H54 (cell line): Measurements from ENCODE around the gene HECTD2.

Experiments
- DNase-seq: peaks from one replicate; pipeline ENCODE4 v3.0.0; 2011; ENCODE audit warnings: low spot score, mixed read lengths; ENCODE audit not compliant: insufficient read length
- FAIRE-seq: peaks from 3 replicates; lab custom pipeline; 2011; peaks lifted over from hg19 to GRCh38; lab: Jason Lieb, UNC
- POLR2A ChIP-seq: IDR thresholded peaks from 2 replicates; pipeline ENCODE4 v1.6.1; 2011; ENCODE audit warnings: low read depth, mild to moderate bottlenecking, low read length

HECTD2 gene

DNA sequence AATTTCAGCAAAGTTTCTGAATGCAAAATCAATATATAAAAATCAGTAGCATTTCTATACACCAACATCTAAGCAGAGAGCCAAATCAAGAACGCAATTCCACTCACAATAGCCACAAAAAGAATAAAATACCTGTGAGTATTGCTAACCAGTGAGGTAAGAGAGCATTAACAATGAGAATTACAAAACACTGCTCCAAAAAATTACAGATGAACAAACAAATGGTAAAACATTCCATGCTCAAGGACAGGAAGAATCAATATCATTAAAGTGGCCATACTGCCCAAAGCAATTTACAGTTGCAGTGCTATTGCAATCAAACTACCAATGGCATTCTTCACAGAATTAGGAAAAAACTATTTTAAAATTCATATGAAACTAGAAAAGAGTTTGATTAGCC is 61.5 kb downstream of the HECTD2 start:
- no peak for TF ChIP-seq POLR2A
- FAIRE-seq (no peak), DNase-seq (no peak)

DNA sequence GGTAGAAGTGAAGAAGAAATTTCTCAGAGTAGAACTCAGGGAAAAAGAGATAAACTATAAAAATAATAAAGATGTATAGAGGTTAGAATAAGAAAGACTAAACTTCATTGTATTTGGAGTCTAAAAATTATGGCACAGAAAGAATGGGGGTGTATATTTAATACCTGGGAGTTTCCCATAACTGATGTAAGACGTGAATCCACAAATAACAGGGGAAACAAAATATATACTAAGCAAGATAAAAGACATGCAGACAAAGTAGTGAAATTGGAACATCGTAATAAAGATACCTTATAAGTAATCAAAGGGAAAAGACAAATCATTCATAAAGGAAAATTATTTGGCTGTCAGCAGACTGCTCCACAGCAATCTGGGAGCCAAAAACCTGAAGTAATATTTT is 62.8 kb downstream of the HECTD2 start:
- TF ChIP-seq POLR2A, result no peak
- FAIRE-seq, result no peak
- no peak for DNase-seq

DNA sequence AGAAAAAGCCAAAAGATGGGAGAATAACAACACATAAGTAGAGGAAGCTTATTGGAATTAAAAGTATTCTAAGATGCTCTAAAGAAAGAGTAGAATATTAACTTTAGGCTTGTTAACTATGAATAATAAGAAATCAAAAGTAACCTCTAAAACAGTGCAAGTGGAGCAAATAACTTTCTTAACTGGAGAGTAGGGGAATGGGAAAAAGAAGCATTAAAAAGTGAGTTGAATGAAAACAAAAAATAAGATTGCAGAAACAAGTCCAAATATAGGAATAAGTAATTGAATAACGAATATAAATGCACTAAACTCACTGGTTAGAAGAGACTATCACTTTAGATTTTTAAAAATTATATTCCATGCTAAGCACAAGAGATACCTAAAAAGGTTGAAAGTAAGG is 63.9 kb downstream of the HECTD2 start:
- DNase-seq (no peak), FAIRE-seq (no peak)
- TF ChIP-seq POLR2A, result no peak

DNA sequence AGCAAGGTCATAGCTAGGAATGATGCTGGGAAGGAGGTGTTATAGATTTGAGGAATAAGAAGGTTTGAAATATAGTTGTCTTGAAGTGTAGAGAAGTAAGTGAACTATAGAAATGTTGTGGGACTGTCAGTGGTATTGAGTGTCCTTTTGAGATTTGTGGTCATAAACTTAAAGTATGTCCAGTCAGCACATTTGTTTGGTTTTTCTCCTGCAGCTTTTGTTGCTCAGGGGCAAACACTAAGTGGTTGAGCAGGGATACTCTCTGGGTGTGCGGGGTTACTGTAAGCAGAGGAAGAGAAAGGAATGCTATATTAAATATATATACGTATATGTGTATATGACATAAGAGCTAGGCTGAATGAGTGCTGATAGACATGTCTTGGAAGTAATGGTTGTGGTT is 67.1 kb downstream of the HECTD2 start:
- FAIRE-seq (peak; percentile 43), DNase-seq (no peak)
- TF ChIP-seq POLR2A, result no peak

DNA sequence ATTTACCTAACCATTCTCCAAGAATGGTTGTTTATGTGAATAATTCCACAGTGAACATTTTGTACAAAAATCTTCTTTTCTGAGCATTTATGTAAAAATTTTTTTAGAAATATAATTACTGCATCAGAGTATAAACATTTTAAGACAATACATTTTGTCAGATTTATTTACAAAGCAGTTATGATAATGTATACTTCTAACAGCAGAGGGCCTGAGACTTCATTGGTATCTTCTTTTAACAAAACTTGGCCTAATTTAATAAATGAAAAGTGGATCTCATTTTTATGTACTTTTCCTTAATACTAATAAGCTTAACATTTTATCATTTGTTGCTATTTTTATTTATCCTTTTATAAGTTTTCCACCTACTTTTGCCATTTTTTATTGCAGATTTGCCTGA is 69.4 kb downstream of the HECTD2 start:
- FAIRE-seq, result no peak
- TF ChIP-seq POLR2A, result no peak
- DNase-seq, result no peak

GRCh38 chr10:91487911-91488582 is 77.9 kb downstream of the HECTD2 start:
- FAIRE-seq, result peak; percentile 36
- no peak for DNase-seq
- no peak for TF ChIP-seq POLR2A

DNA sequence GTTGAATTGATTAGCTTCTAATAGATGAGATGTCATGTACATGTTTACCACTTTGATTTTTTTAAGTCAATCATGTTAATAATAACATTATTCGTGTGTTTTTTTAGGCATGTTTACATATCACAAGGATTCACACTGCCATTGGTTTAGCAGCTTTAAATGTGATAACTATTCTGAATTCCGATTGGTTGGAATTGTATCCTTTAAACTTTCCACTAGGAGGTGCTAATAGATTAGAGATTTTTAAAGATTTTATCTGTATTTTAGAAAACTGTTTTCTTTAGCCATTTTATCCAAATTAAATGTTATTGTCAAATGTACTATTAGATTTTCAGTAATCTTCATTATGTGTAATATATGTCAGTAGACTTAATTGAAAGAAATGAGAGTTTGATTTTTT is 83.2 kb downstream of the HECTD2 start:
- peak; percentile 97 for FAIRE-seq
- DNase-seq, result peak; percentile 23
- no peak for TF ChIP-seq POLR2A

- no peak for FAIRE-seq
- DNase-seq, result no peak
- no peak for TF ChIP-seq POLR2A
Observed at GRCh38 chr10:91495402-91495801, 85.3 kb downstream of the HECTD2 start.

DNA sequence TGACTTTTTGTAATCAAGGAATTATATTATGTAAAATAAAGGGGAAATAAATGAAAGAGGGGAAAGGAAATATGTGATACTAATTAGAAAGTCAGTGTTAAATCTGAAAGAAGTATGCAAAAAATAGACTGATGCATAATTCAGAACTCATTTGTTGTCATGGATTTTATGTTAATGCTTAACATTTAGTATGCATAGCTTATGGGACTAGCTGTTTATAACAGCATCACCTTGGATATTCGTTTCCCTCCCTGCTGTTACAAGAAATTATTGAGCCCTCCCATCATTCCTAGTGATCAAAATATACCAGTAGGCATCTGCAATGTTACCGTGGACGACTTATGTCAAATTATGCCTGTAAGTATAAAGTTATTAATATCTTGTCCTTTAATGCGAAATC is 85.9 kb downstream of the HECTD2 start:
- TF ChIP-seq POLR2A, result no peak
- FAIRE-seq (peak; percentile 68), DNase-seq (no peak)

DNA sequence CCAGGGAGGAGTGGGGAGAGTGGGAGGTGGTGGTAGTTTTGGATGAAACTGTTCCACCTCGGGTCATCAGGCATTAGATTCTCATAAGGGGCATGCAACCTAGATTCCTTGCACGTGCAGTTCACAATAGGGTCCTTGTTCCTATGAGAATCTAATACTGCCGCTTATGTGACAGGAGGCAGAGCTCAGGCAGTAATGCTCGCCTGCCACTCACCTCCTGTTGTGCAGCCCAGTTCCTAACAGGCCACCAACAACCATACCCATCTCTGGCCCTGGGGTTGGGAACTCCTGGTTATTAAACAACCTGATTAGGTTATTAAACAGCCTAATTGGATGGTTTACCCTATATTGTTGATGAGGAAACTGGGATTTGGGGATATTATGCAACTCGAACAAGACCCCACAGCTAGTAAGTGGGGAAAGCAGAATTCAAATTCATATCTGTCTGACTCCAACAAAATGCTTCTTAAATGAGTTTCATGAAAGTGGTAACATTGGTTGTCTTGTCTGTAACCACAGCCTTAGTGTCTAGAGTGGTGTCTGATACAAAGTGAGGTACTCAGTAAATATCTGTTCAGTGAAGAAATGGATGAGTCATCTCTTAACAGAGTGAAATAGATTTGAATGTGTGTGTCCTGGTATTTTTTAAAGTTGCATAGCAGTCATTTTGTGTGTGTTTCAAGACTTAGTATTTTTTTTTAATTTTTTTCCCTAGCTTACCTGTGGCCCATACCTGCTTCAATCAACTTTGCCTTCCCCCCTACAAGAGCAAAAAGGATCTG is 101.6 kb downstream of the HECTD2 start:
- FAIRE-seq (peak; percentile 99), DNase-seq (peak; percentile 31)
- no peak for TF ChIP-seq POLR2A

DNA sequence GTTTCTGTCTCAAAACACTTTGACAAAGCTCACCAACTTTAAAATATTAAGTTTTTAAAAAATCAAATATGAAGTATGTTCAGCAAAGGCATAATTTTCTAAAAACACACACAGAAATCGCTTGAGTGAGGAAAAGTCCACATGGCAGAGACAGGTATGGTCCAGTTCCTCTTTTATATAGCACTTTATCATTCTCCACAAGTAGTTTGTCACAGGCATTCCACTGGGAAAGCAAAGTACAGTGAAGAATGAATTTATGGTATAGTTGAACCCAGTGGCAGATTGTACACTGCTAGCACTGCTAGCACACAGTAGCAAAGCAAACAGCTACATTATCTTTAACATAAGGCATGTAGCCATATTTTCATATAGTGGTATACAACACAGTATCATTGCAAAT is 102.3 kb downstream of the HECTD2 start:
- no peak for TF ChIP-seq POLR2A
- DNase-seq (no peak), FAIRE-seq (peak; percentile 71)

- DNase-seq (no peak), FAIRE-seq (peak; percentile 77)
- no peak for TF ChIP-seq POLR2A
Observed at GRCh38 chr10:91513598-91514424, 103.7 kb downstream of the HECTD2 start.

DNA sequence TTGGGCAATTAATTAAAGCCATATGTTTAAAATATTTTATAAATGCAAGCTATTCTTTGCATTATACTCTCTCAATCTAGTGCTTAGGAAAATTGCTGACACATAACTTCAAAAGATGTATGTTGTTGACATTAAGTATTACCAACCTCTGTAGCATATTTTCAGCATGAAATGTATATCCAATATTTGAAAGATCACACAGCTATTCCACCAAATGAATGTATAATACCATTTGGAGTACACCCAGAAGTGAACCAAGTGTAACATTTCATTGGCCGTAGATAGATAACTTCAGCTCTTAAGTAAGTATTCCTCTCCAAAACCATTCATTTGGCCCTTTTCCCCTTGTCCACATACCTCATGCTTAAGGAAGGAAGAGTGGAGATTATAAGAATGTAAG is 104.6 kb downstream of the HECTD2 start:
- no peak for TF ChIP-seq POLR2A
- no peak for DNase-seq
- FAIRE-seq, result peak; percentile 89

GRCh38 chr10:91517394-91517793 is 107.2 kb downstream of the HECTD2 start:
- FAIRE-seq, result no peak
- DNase-seq, result no peak
- no peak for TF ChIP-seq POLR2A
